ENCODE results near the gene NFE2L3.

The NFE2L3 gene

GRCh38 chr7:26127411-26127810 is 24.6 kb upstream of the NFE2L3 start:
- peak overlapping the region; percentile 34; the same call in 1 of the 2 replicates for H3K4me2 ChIP-seq (ENCODE audit: low read length)
- H3K4me3 ChIP-seq (ENCODE audit: low read depth, low read length, poor library complexity, severe bottlenecking), result no peak overlapping the region
- no peaks in the 10 kb centered on the region for H3F3A ChIP-seq (ENCODE audit: insufficient read depth, low read length)
- peak overlapping the region; percentile 48 for H3K27ac ChIP-seq (ENCODE audit: low read depth, low read length, poor library complexity, severe bottlenecking)
- H3K9me2 ChIP-seq (ENCODE audit: low read depth, low read length), result no peaks in the 10 kb centered on the region
- no peaks in the 10 kb centered on the region; the same call in 1 of the 2 replicates for H3K36me3 ChIP-seq (ENCODE audit: insufficient read depth, low read length)
- H3K9me3 ChIP-seq (ENCODE audit: low read length), result no peaks in the 10 kb centered on the region
- no peak overlapping the region for H3K9ac ChIP-seq (ENCODE audit: low read length)
- H3K4me1 ChIP-seq (ENCODE audit: insufficient read depth, low read length, severe bottlenecking), result peaks cover 22% of the 10 kb centered on the region
- no peaks in the 10 kb centered on the region for H3K79me2 ChIP-seq (ENCODE audit: insufficient read depth, low read length)
- no peak overlapping the region for H2AFZ ChIP-seq (ENCODE audit: low read length)
- H4K20me1 ChIP-seq (ENCODE audit: insufficient read depth, low read length), result no peaks in the 10 kb centered on the region
- H3K27me3 ChIP-seq (ENCODE audit: insufficient read depth, low read length), result no peaks in the 10 kb centered on the region; the same call in 1 of the 2 replicates
- TF ChIP-seq EZH2 (IDR thresholded peaks at IDR 0.05; ENCODE audit: borderline replicate concordance, low read length) (no peak), CTCF (IDR thresholded peaks at IDR 0.05; ENCODE audit: low read length) (no peak)

- Histone ChIP-seq H3F3A (ENCODE audit: insufficient read depth, low read length) (no peaks in the 10 kb centered on the region), H3K4me1 (ENCODE audit: insufficient read depth, low read length, severe bottlenecking) (peaks cover 22% of the 10 kb centered on the region)
These were observed 20.9 kb upstream of the NFE2L3 start for GRCh38 chr7:26131056-26131589.

GRCh38 chr7:26135076-26135475 is 16.9 kb upstream of the NFE2L3 start:
- H3K9ac ChIP-seq (ENCODE audit: low read length), result no peak overlapping the region
- TF ChIP-seq CTCF (IDR thresholded peaks at IDR 0.05; ENCODE audit: low read length) (no peak), EZH2 (IDR thresholded peaks at IDR 0.05; ENCODE audit: borderline replicate concordance, low read length) (no peak)
- no peak overlapping the region for H3K27ac ChIP-seq (ENCODE audit: low read depth, low read length, poor library complexity, severe bottlenecking)
- no peaks in the 10 kb centered on the region for H3K9me2 ChIP-seq (ENCODE audit: low read depth, low read length)
- no peak overlapping the region for H3K4me2 ChIP-seq (ENCODE audit: low read length)
- no peaks in the 10 kb centered on the region for H4K20me1 ChIP-seq (ENCODE audit: insufficient read depth, low read length)
- no peaks in the 10 kb centered on the region for H3K79me2 ChIP-seq (ENCODE audit: insufficient read depth, low read length)
- no peaks in the 10 kb centered on the region for H3K9me3 ChIP-seq (ENCODE audit: low read length)
- no peaks in the 10 kb centered on the region; the same call in 1 of the 2 replicates for H3K27me3 ChIP-seq (ENCODE audit: insufficient read depth, low read length)
- H3K36me3 ChIP-seq (ENCODE audit: insufficient read depth, low read length), result no peaks in the 10 kb centered on the region; the same call in 1 of the 2 replicates
- no peaks in the 10 kb centered on the region for H3K4me1 ChIP-seq (ENCODE audit: insufficient read depth, low read length, severe bottlenecking)
- no peaks in the 10 kb centered on the region for H3F3A ChIP-seq (ENCODE audit: insufficient read depth, low read length)
- no peak overlapping the region for H3K4me3 ChIP-seq (ENCODE audit: low read depth, low read length, poor library complexity, severe bottlenecking)
- no peak overlapping the region for H2AFZ ChIP-seq (ENCODE audit: low read length)

More at GRCh38 chr7:26131056-26131589, 20.9 kb upstream of the NFE2L3 start:
- H3K36me3 ChIP-seq (ENCODE audit: insufficient read depth, low read length), result no peaks in the 10 kb centered on the region; the same call in 1 of the 2 replicates
- no peak for TF ChIP-seq EZH2 (IDR thresholded peaks at IDR 0.05; ENCODE audit: borderline replicate concordance, low read length)
- TF ChIP-seq CTCF (IDR thresholded peaks at IDR 0.05; ENCODE audit: low read length), result no peak
- no peaks in the 10 kb centered on the region for H4K20me1 ChIP-seq (ENCODE audit: insufficient read depth, low read length)
- no peak overlapping the region for H3K27ac ChIP-seq (ENCODE audit: low read depth, low read length, poor library complexity, severe bottlenecking)
- no peaks in the 10 kb centered on the region for H3K79me2 ChIP-seq (ENCODE audit: insufficient read depth, low read length)
- no peaks in the 10 kb centered on the region for H3K9me2 ChIP-seq (ENCODE audit: low read depth, low read length)
- H3K4me2 ChIP-seq (ENCODE audit: low read length), result no peak overlapping the region
- no peak overlapping the region for H2AFZ ChIP-seq (ENCODE audit: low read length)
- no peak overlapping the region for H3K9ac ChIP-seq (ENCODE audit: low read length)
- H3K4me3 ChIP-seq (ENCODE audit: low read depth, low read length, poor library complexity, severe bottlenecking), result no peak overlapping the region
- H3K27me3 ChIP-seq (ENCODE audit: insufficient read depth, low read length), result no peaks in the 10 kb centered on the region; the same call in 1 of the 2 replicates
- no peaks in the 10 kb centered on the region for H3K9me3 ChIP-seq (ENCODE audit: low read length)
